ENCODE measurements around the gene FLOT2. TPM values are rescaled to one million over a fixed set of nuclear protein-coding genes. Genes with fewer than 3 reads are reported as not detected.

Gene FLOT2
- polyA plus RNA-seq (2011; rRNA removed) (68.8 and 78.6 TPM in 2 replicates), polyA plus RNA-seq (2017; fragmentation: RNase III; extraction: RNeasy Plus Mini Kit Qiagen cat#74134 plus additional on column Dnase treatment) (62.8 to 71.0 TPM (median 66.4 TPM) in 3 replicates), polyA minus RNA-seq (2011; rRNA and poly(A)+ RNA removed) (100 and 109 TPM in 2 replicates)
- 82.7 and 94.7 TPM in 2 replicates for polyA plus RNA-seq (2012; cell fraction: cytosol; rRNA removed)
- 89.9 and 91.7 TPM in 2 replicates for polyA plus RNA-seq (2012; cell fraction: nucleus; rRNA removed)

GRCh38 chr17:28896884-28897768 is at the start of gene FLOT2:
FLOT2 (minus strand) TSS chr17:28897733; CDS start chr17:28897574, 159 bp downstream.
- TF ChIP-seq ATOH8 (CRISPR knock-in tag; IDR thresholded peaks at IDR 0.05; ENCODE audit: low read depth): no peak
- peak; percentile 38; the same call in 1 of the 3 replicates for TF ChIP-seq CTCF (IDR thresholded peaks at IDR 0.05)
- TF ChIP-seq CEBPB (IDR thresholded peaks at IDR 0.05): peak; percentile 76 to 78; a peak in 3 of 4 replicates
- TF ChIP-seq MYC (IDR thresholded peaks at IDR 0.05; ENCODE audit: borderline replicate concordance, low read length): no peak; the same call in 1 of the 2 replicates
- TF ChIP-seq POLR2AphosphoS2 (conservative IDR thresholded peaks at IDR 0.05; ENCODE audit: low read length): no peak
- no peak for TF ChIP-seq RNF2 (IDR thresholded peaks at IDR 0.05; ENCODE audit: borderline replicate concordance, low read depth)
- TF ChIP-seq PHF8 (IDR thresholded peaks at IDR 0.05; ENCODE audit: borderline replicate concordance, low read depth): peak; percentile 52; the same call in 1 of the 2 replicates
- TF ChIP-seq HMGXB4 (CRISPR knock-in tag; IDR thresholded peaks at IDR 0.05; ENCODE audit: borderline replicate concordance): 0 out of 2 replicates have a peak, but pooled peaks have one; percentile 14
- no peak for TF ChIP-seq RCOR1 (IDR thresholded peaks at IDR 0.05; ENCODE audit: low read depth, low read length)
- TF ChIP-seq POLR2A (IDR thresholded peaks at IDR 0.05; ENCODE audit: low read length): peak; percentile 78; the same call in 1 of the 2 replicates
- no peak for TF ChIP-seq HES2 (IDR thresholded peaks at IDR 0.05)
- no peak for TF ChIP-seq E2F6 (IDR thresholded peaks at IDR 0.05; ENCODE audit: borderline replicate concordance, low read depth)
- peak; percentile 40 to 87; a peak in 3 of 5 replicates for TF ChIP-seq JUN (IDR thresholded peaks at IDR 0.05)
- TF ChIP-seq KDM5A (IDR thresholded peaks at IDR 0.05): no peak
- TF ChIP-seq NFE2L2 (conservative IDR thresholded peaks at IDR 0.05; ENCODE audit: low read length): no peak
- peak; percentile 50; the same call in 1 of the 3 replicates for TF ChIP-seq BCL3 (IDR thresholded peaks at IDR 0.05)
- peak; percentile 3 for TF ChIP-seq MAX (IDR thresholded peaks at IDR 0.05)
- no peak for TF ChIP-seq TFCP2L1 (CRISPR knock-in tag; IDR thresholded peaks at IDR 0.05)
- no peak for TF ChIP-seq HOXA7 (CRISPR knock-in tag; IDR thresholded peaks at IDR 0.05)
- no peak for TF ChIP-seq FOSB (CRISPR knock-in tag; IDR thresholded peaks at IDR 0.05)
- TF ChIP-seq CHD4 (IDR thresholded peaks at IDR 0.05; ENCODE audit: borderline replicate concordance): no peak
- TF ChIP-seq SMC3 (IDR thresholded peaks at IDR 0.05): 0 out of 3 replicates have a peak, but pooled peaks have one; percentile 21
- no peak for TF ChIP-seq HEYL (CRISPR knock-in tag; IDR thresholded peaks at IDR 0.05)
- 0 out of 2 replicates have a peak, but pooled peaks have one; percentile 20 for TF ChIP-seq RFX5 (IDR thresholded peaks at IDR 0.05)
- 1% methylated on average over 28 of the region's 73 CpGs for whole genome bisulfite sequencing (ENCODE audit: missing lambda C conversion rate)
- ChIA-PET CTCF (interaction anchor here (0.6 to 34.7 kb wide), 24 partner anchors 11 to 215 kb away, joined by 3 to 685 read pairs (median 5); partner anchors contain the start of genes NEK8 and TLCD1), POLR2A (interaction anchor here (0.6 to 2.0 kb wide), 4 partner anchors 15 to 170 kb away, joined by 3 to 5 read pairs (median 4); partner anchors contain the start of gene PHF12)
- ATAC-seq (peak; percentile 68 to 82), DNase-seq (ENCODE audit: low read depth in 1 of 2, low spot score in 1 of 2) (peak; percentile 36 to 55), FAIRE-seq (no peak)
- Histone ChIP-seq H3K4me1 (peaks cover 23% of the 10 kb centered on the region), H3K4me2 (peak within 1 kb of the TSS; percentile 84), H3K27ac (peak within 1 kb of the TSS; percentile 87 to 97), H3K4me3 (peak within 1 kb of the TSS; percentile 70), H3K9me3 (no peaks in the 10 kb centered on the region)

Measured in A549 (cell line).